ENCODE data around the gene TEAD4. TPM values are rescaled to one million over a fixed set of nuclear protein-coding genes. Genes with fewer than 3 reads are reported as not detected.

Gene TEAD4
- total RNA-seq, 1 experiment from 2014 or later = 33.8 TPM

- CTCF ChIA-PET = interaction anchor here (0.5 to 0.6 kb wide), 3 partner anchors 79 to 185 kb away, joined by 3 to 6 read pairs (median 4); no protein-coding TSS in a partner anchor
- H3K27ac Mint-ChIP-seq (ENCODE audit: low read depth, unreplicated experiment) = no peak overlapping the region
- H3K4me1 Mint-ChIP-seq (ENCODE audit: insufficient read depth, unreplicated experiment) = no peaks in the 10 kb centered on the region
- no TSS peak for BruUV-seq (replicated peaks)
- H3K4me3 Mint-ChIP-seq (ENCODE audit: unreplicated experiment) = no peak overlapping the region
- no peak for DNase-seq (ENCODE audit: unreplicated experiment)
- H3K27me3 Mint-ChIP-seq (ENCODE audit: insufficient read depth, unreplicated experiment) = no peaks in the 10 kb centered on the region
- H3K36me3 Mint-ChIP-seq (ENCODE audit: insufficient read depth, unreplicated experiment) = no peaks in the 10 kb centered on the region
- TF ChIP-seq CTCF (IDR thresholded peaks at IDR 0.05; ENCODE audit: unreplicated experiment) = no peak
- H3K9me3 Mint-ChIP-seq (ENCODE audit: unreplicated experiment) = no peaks in the 10 kb centered on the region
- intact Hi-C loops (cut with micrococcal nuclease) = no loop called here
- POLR2A ChIA-PET = no interaction called here
Observed at GRCh38 chr12:2949411-2949810, 9.8 kb upstream of the TEAD4 start.

GRCh38 chr12:2955888-2956287, 3.3 kb upstream of the TEAD4 start:
- H3K27ac Mint-ChIP-seq (ENCODE audit: low read depth, unreplicated experiment) = no peak overlapping the region
- H3K4me3 Mint-ChIP-seq (ENCODE audit: unreplicated experiment) = no peak overlapping the region
- peaks cover 7% of the 10 kb centered on the region for H3K4me1 Mint-ChIP-seq (ENCODE audit: insufficient read depth, unreplicated experiment)
- intact Hi-C loops (cut with micrococcal nuclease) = no loop called here
- DNase-seq (ENCODE audit: unreplicated experiment) = no peak
- H3K27me3 Mint-ChIP-seq (ENCODE audit: insufficient read depth, unreplicated experiment) = no peaks in the 10 kb centered on the region
- BruUV-seq (replicated peaks) = no TSS peak
- CTCF ChIA-PET = interaction anchor here (0.7 to 0.9 kb wide), 3 partner anchors 23 to 86 kb away, joined by 3 to 5 read pairs (median 3); no protein-coding TSS in a partner anchor
- POLR2A ChIA-PET = no interaction called here
- no peak for TF ChIP-seq CTCF (IDR thresholded peaks at IDR 0.05; ENCODE audit: unreplicated experiment)
- H3K9me3 Mint-ChIP-seq (ENCODE audit: unreplicated experiment) = no peaks in the 10 kb centered on the region
- H3K36me3 Mint-ChIP-seq (ENCODE audit: insufficient read depth, unreplicated experiment) = no peaks in the 10 kb centered on the region

- Mint-ChIP-seq H3K9me3 (ENCODE audit: unreplicated experiment) (no peaks in the 10 kb centered on the region), H3K36me3 (ENCODE audit: insufficient read depth, unreplicated experiment) (peaks cover 5% of the 10 kb centered on the region), H3K27me3 (ENCODE audit: insufficient read depth, unreplicated experiment) (no peaks in the 10 kb centered on the region), H3K4me3 (ENCODE audit: unreplicated experiment) (peak overlapping the region; percentile 82), H3K4me1 (ENCODE audit: insufficient read depth, unreplicated experiment) (peaks cover 14% of the 10 kb centered on the region), H3K27ac (ENCODE audit: low read depth, unreplicated experiment) (peak overlapping the region; percentile 49)
- no peak for TF ChIP-seq CTCF (IDR thresholded peaks at IDR 0.05; ENCODE audit: unreplicated experiment)
- ChIA-PET POLR2A (interaction anchor here (0.6 to 1.2 kb wide), 6 partner anchors 12 to 853 kb away, joined by 3 to 5 read pairs (median 3); partner anchors contain the start of genes FOXM1, ITFG2, RHNO1 and TULP3), CTCF (interaction anchor here (1.0 to 1.2 kb wide), 3 partner anchors 13 to 104 kb away, joined by 3 to 6 read pairs (median 5); no protein-coding TSS in a partner anchor)
- intact Hi-C loops (cut with micrococcal nuclease) = no loop called here
- TSS peak; percentile 54 for BruUV-seq (replicated peaks)
- DNase-seq (ENCODE audit: unreplicated experiment) = no peak
Observed at GRCh38 chr12:2957816-2958431, 1.3 kb upstream of the TEAD4 start.

- intact Hi-C loops (cut with micrococcal nuclease) = no loop called here
- BruUV-seq (replicated peaks) = no TSS peak
- Mint-ChIP-seq H3K36me3 (ENCODE audit: insufficient read depth, unreplicated experiment) (peaks cover 9% of the 10 kb centered on the region), H3K27ac (ENCODE audit: low read depth, unreplicated experiment) (peak overlapping the region; percentile 49), H3K9me3 (ENCODE audit: unreplicated experiment) (no peaks in the 10 kb centered on the region), H3K4me3 (ENCODE audit: unreplicated experiment) (peak overlapping the region; percentile 82), H3K27me3 (ENCODE audit: insufficient read depth, unreplicated experiment) (no peaks in the 10 kb centered on the region), H3K4me1 (ENCODE audit: insufficient read depth, unreplicated experiment) (peaks cover 14% of the 10 kb centered on the region)
- ChIA-PET CTCF (interaction anchor here (1.0 to 1.2 kb wide), 3 partner anchors 14 to 104 kb away, joined by 3 to 6 read pairs (median 5); no protein-coding TSS in a partner anchor), POLR2A (interaction anchor here (0.6 to 1.2 kb wide), 5 partner anchors 13 to 852 kb away, joined by 3 to 5 read pairs (median 3); partner anchors contain the start of genes FOXM1, ITFG2, RHNO1 and TULP3)
- peak; percentile 80 for DNase-seq (ENCODE audit: unreplicated experiment)
- no peak for TF ChIP-seq CTCF (IDR thresholded peaks at IDR 0.05; ENCODE audit: unreplicated experiment)
Observed at GRCh38 chr12:2958432-2959191, 585 bp upstream of the TEAD4 start.
